ENCODE results near the gene FTO.

FTO gene

GRCh38 chr16:54070789-54071343, 366.9 kb downstream of the FTO start:
- TF ChIP-seq GATA3 (IDR thresholded peaks at IDR 0.05; ENCODE audit: low read depth, low read length) (no peak), GATA2 (IDR thresholded peaks at IDR 0.05; ENCODE audit: low read depth, low read length) (no peak)

- TF ChIP-seq GATA3 (IDR thresholded peaks at IDR 0.05; ENCODE audit: low read depth, low read length) (no peak), GATA2 (IDR thresholded peaks at IDR 0.05; ENCODE audit: low read depth, low read length) (no peak)
Observed at GRCh38 chr16:54071514-54071913, 367.6 kb downstream of the FTO start.

GRCh38 chr16:54072237-54072636, 368.3 kb downstream of the FTO start:
- TF ChIP-seq GATA3 (IDR thresholded peaks at IDR 0.05; ENCODE audit: low read depth, low read length): no peak
- TF ChIP-seq GATA2 (IDR thresholded peaks at IDR 0.05; ENCODE audit: low read depth, low read length): no peak

GRCh38 chr16:54073356-54073755, 369.4 kb downstream of the FTO start:
- no peak for TF ChIP-seq GATA3 (IDR thresholded peaks at IDR 0.05; ENCODE audit: low read depth, low read length)
- no peak for TF ChIP-seq GATA2 (IDR thresholded peaks at IDR 0.05; ENCODE audit: low read depth, low read length)

- TF ChIP-seq GATA2 (IDR thresholded peaks at IDR 0.05; ENCODE audit: low read depth, low read length): no peak
- no peak for TF ChIP-seq GATA3 (IDR thresholded peaks at IDR 0.05; ENCODE audit: low read depth, low read length)
Observed at GRCh38 chr16:54075446-54075845, 371.5 kb downstream of the FTO start.

- no peak for TF ChIP-seq GATA3 (IDR thresholded peaks at IDR 0.05; ENCODE audit: low read depth, low read length)
- no peak for TF ChIP-seq GATA2 (IDR thresholded peaks at IDR 0.05; ENCODE audit: low read depth, low read length)
Observed at GRCh38 chr16:54076006-54076504, 372.1 kb downstream of the FTO start.

- TF ChIP-seq GATA3 (IDR thresholded peaks at IDR 0.05; ENCODE audit: low read depth, low read length): no peak
- TF ChIP-seq GATA2 (IDR thresholded peaks at IDR 0.05; ENCODE audit: low read depth, low read length): no peak
Observed at GRCh38 chr16:54077050-54077821, 373.3 kb downstream of the FTO start.

- TF ChIP-seq GATA2 (IDR thresholded peaks at IDR 0.05; ENCODE audit: low read depth, low read length) (no peak), GATA3 (IDR thresholded peaks at IDR 0.05; ENCODE audit: low read depth, low read length) (no peak)
Observed at GRCh38 chr16:54080524-54081008, 376.6 kb downstream of the FTO start.

GRCh38 chr16:54086791-54087190, 382.8 kb downstream of the FTO start:
- TF ChIP-seq GATA2 (IDR thresholded peaks at IDR 0.05; ENCODE audit: low read depth, low read length): no peak
- no peak for TF ChIP-seq GATA3 (IDR thresholded peaks at IDR 0.05; ENCODE audit: low read depth, low read length)

GRCh38 chr16:54090602-54091001, 386.6 kb downstream of the FTO start:
- TF ChIP-seq GATA2 (IDR thresholded peaks at IDR 0.05; ENCODE audit: low read depth, low read length): no peak
- TF ChIP-seq GATA3 (IDR thresholded peaks at IDR 0.05; ENCODE audit: low read depth, low read length): no peak

GRCh38 chr16:54093281-54093680, 389.3 kb downstream of the FTO start:
- TF ChIP-seq GATA2 (IDR thresholded peaks at IDR 0.05; ENCODE audit: low read depth, low read length): no peak
- no peak for TF ChIP-seq GATA3 (IDR thresholded peaks at IDR 0.05; ENCODE audit: low read depth, low read length)

GRCh38 chr16:54094641-54095040, 390.7 kb downstream of the FTO start:
- no peak for TF ChIP-seq GATA2 (IDR thresholded peaks at IDR 0.05; ENCODE audit: low read depth, low read length)
- no peak for TF ChIP-seq GATA3 (IDR thresholded peaks at IDR 0.05; ENCODE audit: low read depth, low read length)

- no peak for TF ChIP-seq GATA2 (IDR thresholded peaks at IDR 0.05; ENCODE audit: low read depth, low read length)
- no peak for TF ChIP-seq GATA3 (IDR thresholded peaks at IDR 0.05; ENCODE audit: low read depth, low read length)
Observed at GRCh38 chr16:54096607-54097006, 392.7 kb downstream of the FTO start.

GRCh38 chr16:54097774-54098173, 393.8 kb downstream of the FTO start:
- no peak for TF ChIP-seq GATA2 (IDR thresholded peaks at IDR 0.05; ENCODE audit: low read depth, low read length)
- TF ChIP-seq GATA3 (IDR thresholded peaks at IDR 0.05; ENCODE audit: low read depth, low read length): no peak

GRCh38 chr16:54098247-54098646, 394.3 kb downstream of the FTO start:
- TF ChIP-seq GATA3 (IDR thresholded peaks at IDR 0.05; ENCODE audit: low read depth, low read length) (no peak), GATA2 (IDR thresholded peaks at IDR 0.05; ENCODE audit: low read depth, low read length) (no peak)
